Coronary artery (tissue), 2 donors: ENCODE results near the gene LRRN2.
"Not testable (repeated sequence)": the region's sequence is repeated elsewhere in the genome, so short reads cannot be mapped to it uniquely, and the experiment has no call there.

ENCODE experiments used
- DNase-seq: peaks from one replicate; pipeline ENCODE4 v3.0.0-alpha.2; 2017; ENCODE audit warnings: low spot score
- H3K27ac ChIP-seq, 2 donors: fragments of 200-600 bp; sonication (generic); one replicate each; pipeline ENCODE4 v1.5.1; 2016 to 2019
- H3K4me3 ChIP-seq: fragments of 200-600 bp; sonication (generic); 2 replicates; pipeline ENCODE4 v1.5.1; 2016; ENCODE audit warnings: mild to moderate bottlenecking, moderate library complexity
- TF ChIP-seq, protein P1 (sequence below): fragments of 200-600 bp; sonication (generic); IDR thresholded peaks from one replicate; pipeline ENCODE4 v1.5.1; 2019; ENCODE audit warnings: antibody characterized with exemption

The LRRN2 gene

DNA sequence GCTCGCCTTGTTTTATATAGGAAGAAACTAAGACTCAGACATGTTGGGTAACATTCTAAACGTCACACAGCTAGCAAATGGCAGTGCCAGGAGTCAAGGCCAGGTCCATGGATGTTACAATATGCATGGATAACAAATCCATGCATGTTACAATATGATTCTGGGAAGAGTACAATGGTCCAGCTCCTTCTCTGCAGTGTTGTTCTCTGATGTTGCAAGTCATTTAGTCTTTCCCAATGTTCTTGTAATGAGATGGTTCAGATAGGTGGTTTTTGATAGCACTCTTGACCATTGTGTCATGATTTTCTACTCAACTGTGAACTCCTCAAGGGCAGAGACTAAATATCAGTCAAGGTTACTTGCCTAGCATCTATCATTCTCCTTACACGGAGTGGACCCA, 15.7 kb upstream of the LRRN2 start:
- no peak for DNase-seq
- TF ChIP-seq, protein P1, sequence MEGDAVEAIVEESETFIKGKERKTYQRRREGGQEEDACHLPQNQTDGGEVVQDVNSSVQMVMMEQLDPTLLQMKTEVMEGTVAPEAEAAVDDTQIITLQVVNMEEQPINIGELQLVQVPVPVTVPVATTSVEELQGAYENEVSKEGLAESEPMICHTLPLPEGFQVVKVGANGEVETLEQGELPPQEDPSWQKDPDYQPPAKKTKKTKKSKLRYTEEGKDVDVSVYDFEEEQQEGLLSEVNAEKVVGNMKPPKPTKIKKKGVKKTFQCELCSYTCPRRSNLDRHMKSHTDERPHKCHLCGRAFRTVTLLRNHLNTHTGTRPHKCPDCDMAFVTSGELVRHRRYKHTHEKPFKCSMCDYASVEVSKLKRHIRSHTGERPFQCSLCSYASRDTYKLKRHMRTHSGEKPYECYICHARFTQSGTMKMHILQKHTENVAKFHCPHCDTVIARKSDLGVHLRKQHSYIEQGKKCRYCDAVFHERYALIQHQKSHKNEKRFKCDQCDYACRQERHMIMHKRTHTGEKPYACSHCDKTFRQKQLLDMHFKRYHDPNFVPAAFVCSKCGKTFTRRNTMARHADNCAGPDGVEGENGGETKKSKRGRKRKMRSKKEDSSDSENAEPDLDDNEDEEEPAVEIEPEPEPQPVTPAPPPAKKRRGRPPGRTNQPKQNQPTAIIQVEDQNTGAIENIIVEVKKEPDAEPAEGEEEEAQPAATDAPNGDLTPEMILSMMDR, result no peak
- Histone ChIP-seq H3K27ac (no peak overlapping the region), H3K4me3 (no peak overlapping the region)

DNA sequence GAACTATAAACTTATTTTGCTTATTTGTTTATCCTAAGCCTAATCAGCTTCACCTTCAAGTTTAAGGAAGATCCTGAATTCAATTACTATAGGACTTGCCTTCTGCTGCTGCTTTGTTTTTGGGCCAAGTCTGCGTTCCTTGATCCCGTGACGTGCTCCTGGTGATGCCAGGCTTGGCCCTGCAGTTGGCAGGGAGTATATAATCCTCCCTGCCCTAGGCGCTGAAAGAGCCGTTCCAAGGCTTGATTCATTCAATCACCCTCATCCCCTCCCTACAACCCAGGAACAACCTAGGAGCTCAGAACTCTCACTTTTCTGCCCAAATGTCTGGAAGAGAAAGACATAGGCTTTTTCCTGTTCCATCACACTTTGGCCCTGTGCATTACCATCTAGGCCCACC, 12.4 kb upstream of the LRRN2 start:
- DNase-seq, result no peak
- Histone ChIP-seq H3K27ac (no peak overlapping the region), H3K4me3 (no peak overlapping the region)
- TF ChIP-seq, protein P1, result no peak

DNA sequence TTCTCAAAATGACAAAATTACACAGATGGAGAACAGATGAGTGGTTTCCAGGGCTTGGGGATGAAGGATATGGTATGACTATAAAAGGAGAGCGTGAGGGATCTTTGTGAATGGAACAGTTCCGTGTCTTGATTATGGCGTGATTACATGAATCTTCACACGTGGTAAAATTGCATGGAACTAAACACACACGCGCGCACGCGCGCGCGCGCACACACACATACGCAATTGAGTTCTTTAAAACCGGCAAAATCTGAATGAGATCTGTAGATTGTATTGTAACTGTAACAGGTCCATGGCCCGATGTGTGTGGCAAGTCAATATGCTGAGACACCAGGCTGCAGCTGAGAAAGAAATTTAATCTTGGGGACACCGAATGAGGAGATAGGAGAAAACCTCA, 11.1 kb upstream of the LRRN2 start:
- Histone ChIP-seq H3K4me3 (no peak overlapping the region), H3K27ac (no peak overlapping the region)
- TF ChIP-seq, protein P1, result no peak
- no peak for DNase-seq

DNA sequence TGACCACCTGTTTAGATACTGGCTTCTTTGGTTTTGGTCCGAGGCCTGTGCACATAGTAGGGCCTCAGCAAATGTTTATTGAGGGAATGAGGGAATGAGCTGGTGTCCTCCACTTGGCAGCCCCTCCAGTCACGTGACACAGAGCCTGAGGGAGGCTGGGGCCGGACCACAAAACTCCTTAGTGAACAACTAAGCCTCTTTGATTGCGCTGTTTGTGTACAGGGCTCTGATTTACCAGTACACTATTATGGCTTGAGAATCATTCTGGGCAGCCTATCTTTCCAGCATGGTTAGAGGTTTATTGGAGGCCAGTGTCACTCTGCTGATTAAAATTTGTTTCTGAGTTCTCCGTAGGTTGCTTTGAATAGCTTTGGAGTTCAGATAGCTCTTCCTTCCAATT, 10.2 kb upstream of the LRRN2 start:
- TF ChIP-seq, protein P1, result no peak
- DNase-seq, result no peak
- no peak overlapping the region for H3K27ac ChIP-seq
- H3K4me3 ChIP-seq, result no peak overlapping the region

DNA sequence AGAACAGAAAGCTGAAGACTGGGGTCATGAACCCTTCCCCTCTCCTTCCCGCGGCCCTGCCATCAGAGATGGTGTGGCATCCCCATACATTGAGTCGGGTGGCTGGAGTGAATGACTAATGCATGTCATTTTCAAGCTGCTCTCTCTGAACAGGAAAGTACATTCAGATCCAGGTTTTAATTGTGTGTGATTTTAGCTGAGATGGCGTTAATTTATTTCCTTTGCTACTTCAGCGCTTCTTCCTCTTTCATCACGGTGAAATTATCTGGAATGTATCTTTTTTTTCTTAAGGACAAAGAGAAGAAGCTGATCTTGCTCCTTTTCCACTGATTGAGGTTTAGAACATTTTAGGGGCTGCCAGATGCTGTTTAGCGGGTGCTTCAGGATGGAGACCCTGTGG, 8.6 kb upstream of the LRRN2 start:
- TF ChIP-seq, protein P1, result no peak

DNA sequence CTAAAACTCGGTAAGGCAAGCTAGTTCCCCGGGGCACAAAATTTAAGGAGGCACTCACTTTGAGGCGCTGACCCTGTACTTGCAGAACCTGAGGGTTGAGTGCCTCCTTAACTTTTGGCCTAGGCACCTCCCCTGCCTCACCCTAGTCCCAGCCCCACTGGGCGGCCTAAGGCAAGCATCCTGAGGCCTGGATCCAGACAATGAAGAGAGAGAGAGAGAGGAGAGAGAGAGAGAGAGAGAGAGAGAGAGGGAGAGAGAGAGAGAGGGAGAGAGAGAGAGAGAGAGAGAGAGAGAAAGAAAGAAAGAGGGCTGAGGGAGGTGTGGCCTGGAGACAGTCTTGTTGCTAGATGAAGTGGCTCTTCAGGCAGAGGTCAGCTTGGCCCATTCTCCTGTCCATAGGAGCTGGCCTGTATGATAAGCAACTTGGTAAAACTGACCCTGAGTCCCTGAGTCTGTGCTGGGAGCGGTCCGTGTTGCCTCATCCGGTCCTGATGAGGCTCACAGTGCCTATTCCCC, 7.4 kb upstream of the LRRN2 start:
- Histone ChIP-seq H3K27ac (no peak overlapping the region), H3K4me3 (no peak overlapping the region)
- TF ChIP-seq, protein P1, result no peak
- DNase-seq, result no peak

More for the DNA sequence above, 8.6 kb upstream of the LRRN2 start:
- H3K4me3 ChIP-seq, result no peak overlapping the region
- DNase-seq, result no peak
- no peak overlapping the region for H3K27ac ChIP-seq

DNA sequence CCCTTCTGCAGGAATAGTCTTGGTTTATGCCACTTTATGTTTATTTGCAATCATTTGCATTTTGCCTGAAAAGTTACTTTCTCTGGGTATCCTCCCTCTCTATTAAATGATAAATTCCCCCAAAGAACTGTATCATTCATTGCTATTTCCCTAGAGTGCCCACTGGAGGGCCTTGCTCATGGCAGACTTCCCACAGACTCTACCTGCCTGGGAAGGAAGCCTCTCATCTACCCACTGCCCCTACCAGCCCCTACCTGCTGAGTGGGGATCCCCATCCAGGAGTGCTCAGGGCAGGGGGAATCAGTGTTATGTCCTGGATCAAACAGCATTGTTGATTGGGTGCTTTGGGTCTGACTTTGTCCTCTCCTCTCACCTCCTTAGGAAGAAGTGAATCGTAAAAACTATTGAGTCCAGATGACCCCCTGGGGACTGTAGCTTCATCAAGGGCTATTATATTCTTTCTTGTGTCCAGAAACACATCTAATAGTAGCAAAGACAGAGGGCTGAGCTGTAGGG, 6.8 kb upstream of the LRRN2 start:
- TF ChIP-seq, protein P1, result no peak
- Histone ChIP-seq H3K4me3 (no peak overlapping the region), H3K27ac (no peak overlapping the region)
- no peak for DNase-seq

DNA sequence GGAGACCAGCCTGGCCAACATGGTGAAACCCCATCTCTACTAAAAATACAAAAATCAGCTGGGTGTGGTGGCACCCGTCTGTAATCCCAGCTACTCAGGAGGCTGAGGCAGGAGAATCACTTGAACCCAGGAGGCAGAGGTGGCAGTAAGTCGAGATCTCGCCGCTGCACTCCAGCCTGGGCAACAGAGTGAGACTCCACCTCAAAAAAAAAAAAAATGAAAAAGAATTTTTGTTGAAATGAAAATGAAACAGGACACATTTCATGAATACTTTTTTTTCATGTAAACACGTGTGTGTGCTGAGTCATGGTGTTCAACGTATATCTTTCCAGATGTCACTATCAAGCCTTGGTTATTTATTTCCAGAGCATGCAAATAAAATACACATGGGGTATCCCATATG, 5.8 kb upstream of the LRRN2 start:
- H3K27ac ChIP-seq, DNase-seq, H3K4me3 ChIP-seq: not testable (repeated sequence)
